ENCODE measurements around the gene ENPP4.

DNA sequence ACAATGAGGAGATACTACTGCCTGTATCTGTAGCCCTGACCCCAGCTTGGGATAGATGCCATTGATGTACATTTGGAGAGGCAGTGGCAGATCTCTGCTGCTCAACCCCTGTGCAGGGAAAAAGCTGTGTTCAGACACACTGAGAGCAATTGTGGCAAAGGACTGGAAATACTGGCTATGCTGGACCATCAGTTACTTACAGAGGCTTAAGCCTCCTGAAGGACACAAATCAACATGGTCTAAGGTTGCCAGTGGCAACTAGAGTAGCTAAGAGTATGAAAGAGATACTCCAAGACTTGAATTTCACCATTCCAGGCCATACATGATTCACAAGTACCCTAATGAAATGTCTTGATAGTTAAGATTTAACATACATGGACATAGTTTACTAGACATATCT is 32.4 kb upstream of the ENPP4 start:
- TF ChIP-seq, protein P1, sequence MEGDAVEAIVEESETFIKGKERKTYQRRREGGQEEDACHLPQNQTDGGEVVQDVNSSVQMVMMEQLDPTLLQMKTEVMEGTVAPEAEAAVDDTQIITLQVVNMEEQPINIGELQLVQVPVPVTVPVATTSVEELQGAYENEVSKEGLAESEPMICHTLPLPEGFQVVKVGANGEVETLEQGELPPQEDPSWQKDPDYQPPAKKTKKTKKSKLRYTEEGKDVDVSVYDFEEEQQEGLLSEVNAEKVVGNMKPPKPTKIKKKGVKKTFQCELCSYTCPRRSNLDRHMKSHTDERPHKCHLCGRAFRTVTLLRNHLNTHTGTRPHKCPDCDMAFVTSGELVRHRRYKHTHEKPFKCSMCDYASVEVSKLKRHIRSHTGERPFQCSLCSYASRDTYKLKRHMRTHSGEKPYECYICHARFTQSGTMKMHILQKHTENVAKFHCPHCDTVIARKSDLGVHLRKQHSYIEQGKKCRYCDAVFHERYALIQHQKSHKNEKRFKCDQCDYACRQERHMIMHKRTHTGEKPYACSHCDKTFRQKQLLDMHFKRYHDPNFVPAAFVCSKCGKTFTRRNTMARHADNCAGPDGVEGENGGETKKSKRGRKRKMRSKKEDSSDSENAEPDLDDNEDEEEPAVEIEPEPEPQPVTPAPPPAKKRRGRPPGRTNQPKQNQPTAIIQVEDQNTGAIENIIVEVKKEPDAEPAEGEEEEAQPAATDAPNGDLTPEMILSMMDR (conservative IDR thresholded peaks at IDR 0.05; ENCODE audit: low read length), result no peak
- TF ChIP-seq EZH2phosphoT487 (IDR thresholded peaks at IDR 0.05; ENCODE audit: borderline replicate concordance, low read depth, low read length), result no peak
